Fibroblast of peridontal ligament (primary cell): ENCODE data around the gene PDS5A.
"Not testable (repeated sequence)": the region's sequence is repeated elsewhere in the genome, so short reads cannot be mapped to it uniquely, and the experiment has no call there.

Source experiments
- DNase-seq: peaks from one replicate; pipeline ENCODE4 v3.0.0-alpha.2; 2010; ENCODE audit errors: extremely low read depth

The PDS5A gene

DNA sequence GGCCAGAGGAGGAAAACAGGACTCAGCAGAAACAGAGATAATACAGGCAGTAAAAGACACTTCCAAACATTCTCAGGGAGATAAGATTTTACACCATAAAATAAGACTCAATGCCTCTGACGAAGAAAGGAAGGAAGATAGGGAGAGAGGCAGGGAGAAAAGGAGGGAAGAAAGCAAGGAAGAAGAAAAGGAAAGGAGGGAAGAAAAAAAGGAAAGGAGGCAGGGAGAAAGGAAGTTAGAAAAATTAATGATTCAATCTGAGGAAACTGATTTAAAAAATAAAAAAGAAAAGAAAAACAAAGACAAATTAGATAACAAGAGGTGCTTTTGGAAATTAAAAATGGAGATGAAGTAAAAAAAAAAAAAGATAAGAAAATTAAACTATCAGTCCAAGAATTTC lies 72.1 kb downstream of the PDS5A start:
- DNase-seq: no peak

GRCh38 chr4:39905019-39905418 lies 72.7 kb downstream of the PDS5A start:
- not testable (repeated sequence) for DNase-seq

DNA sequence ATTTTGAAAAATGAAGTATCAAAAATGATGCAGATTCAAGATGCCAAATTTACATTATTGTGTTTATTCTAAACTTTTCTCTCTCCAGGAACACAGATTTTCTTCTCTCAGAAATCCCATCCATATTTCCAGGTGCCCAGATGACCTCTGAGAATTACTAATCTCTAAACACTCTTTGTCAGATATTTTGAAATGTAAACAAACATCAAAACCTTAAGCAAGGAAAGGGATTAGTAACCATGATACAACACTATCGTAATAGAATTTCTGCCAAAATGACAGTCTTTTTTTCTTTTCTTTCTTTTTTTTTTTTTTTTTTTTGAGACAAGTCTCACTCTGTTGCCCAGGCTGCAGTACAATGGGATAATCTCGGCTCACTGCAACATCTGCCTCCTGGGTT lies 76.7 kb downstream of the PDS5A start:
- DNase-seq: peak; percentile 4

GRCh38 chr4:39899291-39899690 lies 78.4 kb downstream of the PDS5A start:
- DNase-seq: no peak

- DNase-seq: no peak
Observed at GRCh38 chr4:39898015-39898414, 79.7 kb downstream of the PDS5A start.

DNA sequence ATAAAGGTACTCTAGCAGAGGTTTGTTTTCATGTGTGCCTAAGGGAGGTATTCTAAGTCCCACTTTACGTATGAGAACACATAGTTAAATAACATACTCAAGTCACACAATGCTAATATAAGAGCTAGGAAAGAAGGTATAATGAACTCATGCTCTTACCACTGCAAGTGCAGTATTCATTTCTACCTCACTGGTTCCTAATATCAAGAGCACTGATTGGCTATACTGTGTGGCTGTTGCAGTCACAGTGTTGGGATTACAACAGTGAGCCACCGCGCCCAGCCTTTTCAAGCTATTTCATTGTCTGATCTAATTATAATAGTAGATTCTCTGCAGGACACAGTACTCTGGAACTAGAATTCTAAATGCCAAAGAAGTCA lies 84.0 kb downstream of the PDS5A start:
- no peak for DNase-seq

- DNase-seq: no peak
Observed at GRCh38 chr4:39892988-39893692, 84.6 kb downstream of the PDS5A start.

GRCh38 chr4:39889226-39889625 lies 88.5 kb downstream of the PDS5A start:
- DNase-seq: no peak

DNA sequence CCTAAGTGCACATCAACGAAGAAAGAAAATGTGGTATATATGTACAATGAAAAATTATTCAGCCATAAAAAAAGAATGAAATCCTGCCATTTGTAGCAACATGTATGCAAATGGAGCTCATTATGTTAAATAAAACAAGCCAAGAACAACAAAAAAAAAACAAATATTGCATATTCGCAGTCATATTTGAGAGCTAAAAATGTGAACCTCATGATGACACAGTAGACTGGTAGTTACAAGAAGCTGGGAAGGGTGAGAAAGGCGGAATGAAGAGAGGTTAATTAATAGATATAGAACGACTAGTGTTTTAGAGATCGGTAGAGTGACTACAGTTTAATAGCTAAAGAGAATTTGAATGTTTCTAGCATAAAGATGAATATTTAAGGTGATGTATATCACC lies 89.2 kb downstream of the PDS5A start:
- DNase-seq: no peak

DNA sequence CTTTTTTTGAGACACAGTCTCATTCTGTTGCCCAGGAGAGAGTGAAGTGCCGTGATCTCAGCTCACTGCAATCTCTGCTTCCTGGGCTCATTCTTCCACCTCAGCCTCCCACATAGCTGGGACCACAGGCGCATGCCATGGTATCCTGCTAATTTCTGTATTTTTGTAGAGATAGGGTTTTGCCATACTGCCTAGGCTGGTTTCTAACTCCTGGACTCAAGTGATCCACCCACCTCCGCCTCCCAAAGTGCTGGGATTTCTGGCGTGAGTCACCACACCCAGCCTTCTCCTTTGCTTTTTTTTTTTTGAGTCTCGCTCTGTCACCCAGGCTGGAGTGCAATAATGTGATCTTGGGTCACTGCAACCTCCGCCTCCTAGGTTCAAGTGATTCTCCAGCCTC lies 94.1 kb downstream of the PDS5A start:
- no peak for DNase-seq

- no peak for DNase-seq
Observed at GRCh38 chr4:39881789-39882188, 95.9 kb downstream of the PDS5A start.

GRCh38 chr4:39877971-39878370 lies 99.7 kb downstream of the PDS5A start:
- no peak for DNase-seq

GRCh38 chr4:39873823-39874222 lies 103.9 kb downstream of the PDS5A start:
- peak; percentile 17 for DNase-seq

- DNase-seq: no peak
Observed at GRCh38 chr4:39865280-39865679, 112.4 kb downstream of the PDS5A start.

- DNase-seq: no peak
Observed at GRCh38 chr4:39864391-39864790, 113.3 kb downstream of the PDS5A start.

DNA sequence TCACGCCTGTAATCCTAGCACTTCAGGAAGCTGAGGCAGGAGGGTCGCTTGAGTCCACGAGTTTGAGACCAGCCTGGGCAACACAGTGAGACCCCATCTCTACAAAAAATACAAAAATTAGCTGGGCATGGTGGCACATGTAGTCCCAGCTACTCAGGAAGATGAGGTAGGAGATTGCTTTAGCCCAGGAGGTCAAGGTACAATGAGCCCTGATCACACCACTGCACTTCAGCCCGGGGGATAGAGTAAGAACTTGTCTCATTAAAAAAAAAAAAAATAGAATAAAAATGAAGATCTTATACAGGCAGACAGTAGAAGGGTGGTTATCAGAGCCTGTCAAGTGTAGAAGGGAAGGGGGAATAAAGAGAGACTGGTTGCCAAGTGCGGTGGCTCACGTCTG lies 116.9 kb downstream of the PDS5A start:
- DNase-seq: no peak

GRCh38 chr4:39855909-39856512 lies 121.7 kb downstream of the PDS5A start:
- peak; percentile 9 for DNase-seq

- no peak for DNase-seq
Observed at GRCh38 chr4:39852636-39853035, 125.1 kb downstream of the PDS5A start.

- no peak for DNase-seq
Observed at GRCh38 chr4:39850727-39851126, 127.0 kb downstream of the PDS5A start.

DNA sequence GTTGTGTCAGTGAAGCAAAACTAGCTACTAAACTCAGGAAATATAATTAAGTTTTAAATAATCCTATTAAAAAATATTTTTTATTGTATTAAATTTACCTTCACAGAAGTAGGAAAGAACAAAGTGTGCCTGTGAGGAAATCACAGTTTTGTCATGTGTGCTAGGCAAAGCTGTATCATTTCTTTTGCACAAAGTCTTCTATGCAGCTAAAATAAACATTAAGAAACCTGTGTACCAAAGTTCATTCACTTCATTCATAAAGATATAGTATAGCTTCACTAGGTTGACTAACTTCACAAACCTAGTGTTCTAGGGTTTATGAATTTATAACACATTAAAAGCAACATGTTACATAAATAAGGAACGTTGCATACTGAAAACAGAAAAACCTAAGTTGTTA lies 131.0 kb downstream of the PDS5A start:
- DNase-seq: no peak

- no peak for DNase-seq
Observed at GRCh38 chr4:39846120-39846519, 131.6 kb downstream of the PDS5A start.

- DNase-seq: no peak
Observed at GRCh38 chr4:39841894-39842293, 135.8 kb downstream of the PDS5A start.

- not testable (repeated sequence) for DNase-seq
Observed at GRCh38 chr4:39840516-39840915, 137.2 kb downstream of the PDS5A start.

GRCh38 chr4:39840027-39840426 lies 137.7 kb downstream of the PDS5A start:
- DNase-seq: no peak
